Measurements from ENCODE around the gene TRIM66.

The TRIM66 gene

GRCh38 chr11:8682303-8683114 lies at the start of gene TRIM66, which contains the start of gene RPL27A:
TRIM66 (minus strand) TSS chr11:8682665; CDS start chr11:8672274, 10,391 bp downstream.
RPL27A (plus strand) TSS chr11:8682792; CDS start chr11:8682814, 22 bp downstream.
- DNase-seq = peak; percentile 93

- DNase-seq = no peak
These were observed 49.3 kb upstream of the TRIM66 start for GRCh38 chr11:8731647-8732323.

- DNase-seq = no peak
These were observed 48.2 kb upstream of the TRIM66 start for GRCh38 chr11:8730697-8731020.

GRCh38 chr11:8729837-8730696 lies 47.6 kb upstream of the TRIM66 start:
- no peak for DNase-seq

GRCh38 chr11:8729067-8729466 lies 46.6 kb upstream of the TRIM66 start:
- no peak for DNase-seq

GRCh38 chr11:8728563-8728962 lies 46.1 kb upstream of the TRIM66 start:
- peak; percentile 50 for DNase-seq

- no peak for DNase-seq
These were observed 43.9 kb upstream of the TRIM66 start for GRCh38 chr11:8726395-8726794.

GRCh38 chr11:8724682-8725081 lies 42.2 kb upstream of the TRIM66 start:
- DNase-seq = no peak

- DNase-seq = no peak
These were observed 41.2 kb upstream of the TRIM66 start for GRCh38 chr11:8723711-8724110.

GRCh38 chr11:8722809-8723208 lies 40.3 kb upstream of the TRIM66 start:
- no peak for DNase-seq

GRCh38 chr11:8721609-8722500 lies 39.4 kb upstream of the TRIM66 start:
- no peak for DNase-seq

GRCh38 chr11:8720868-8721608 lies 38.6 kb upstream of the TRIM66 start:
- DNase-seq = no peak

- DNase-seq = no peak
These were observed 37.9 kb upstream of the TRIM66 start for GRCh38 chr11:8720352-8720751.

- DNase-seq = no peak
These were observed 37.3 kb upstream of the TRIM66 start for GRCh38 chr11:8719721-8720120.

- no peak for DNase-seq
These were observed 36.8 kb upstream of the TRIM66 start for GRCh38 chr11:8719211-8719649.

GRCh38 chr11:8717876-8718753 lies 35.6 kb upstream of the TRIM66 start:
- peak; percentile 68 for DNase-seq

GRCh38 chr11:8717544-8717875 lies 35.0 kb upstream of the TRIM66 start:
- no peak for DNase-seq

GRCh38 chr11:8715501-8715900 lies 33.0 kb upstream of the TRIM66 start:
- peak; percentile 49 for DNase-seq

- no peak for DNase-seq
These were observed 32.3 kb upstream of the TRIM66 start for GRCh38 chr11:8714622-8715225.
